ENCODE measurements around the gene IMMP1L. TPM values are rescaled to one million over a fixed set of nuclear protein-coding genes. Genes with fewer than 3 reads are reported as not detected.

IMMP1L gene
- polyA plus RNA-seq, 1 donor: 48.3 TPM

- no peak for DNase-seq
Observed at GRCh38 chr11:31404614-31405013, 104.8 kb downstream of the IMMP1L start.

DNA sequence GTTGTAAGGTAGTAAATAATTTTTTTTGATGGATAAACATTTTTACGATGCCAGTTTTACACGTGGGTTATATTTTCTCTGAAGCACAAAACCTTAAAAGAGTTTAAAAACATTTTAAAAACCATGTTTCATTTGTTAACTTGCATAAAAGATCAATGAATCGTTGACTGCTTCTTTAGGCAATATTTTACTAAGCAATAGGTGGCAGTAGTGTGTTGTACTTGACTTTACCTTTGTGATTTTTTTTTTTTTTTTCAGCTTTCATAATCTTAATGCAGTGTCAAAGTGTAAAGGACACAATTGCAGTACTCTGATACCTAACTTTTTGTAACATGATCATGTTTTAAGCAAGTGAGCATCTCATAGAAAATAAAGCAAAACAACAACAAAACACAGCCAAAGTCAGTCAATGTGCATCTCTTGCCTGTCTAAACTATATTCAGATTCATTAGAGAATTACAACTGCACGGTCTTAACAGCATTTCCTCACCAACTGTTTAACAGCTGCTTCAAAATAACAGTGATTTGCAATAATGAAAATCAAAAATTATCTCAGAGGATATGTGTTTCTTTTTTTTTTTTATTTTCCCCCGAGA lies 112.1 kb downstream of the IMMP1L start:
- no peak for DNase-seq

- no peak for DNase-seq
Observed at GRCh38 chr11:31387379-31387778, 122.0 kb downstream of the IMMP1L start.

GRCh38 chr11:31383116-31383515 lies 126.3 kb downstream of the IMMP1L start:
- DNase-seq: no peak

Other genes with a start within 250 kb of the IMMP1L start
- gene DCDC1, start 139.9 kb downstream of the IMMP1L start, polyA plus RNA-seq (ENCODE audit: insufficient read length): 6.9 TPM
- 33.9 TPM for gene DNAJC24, start 139.8 kb downstream of the IMMP1L start, polyA plus RNA-seq (ENCODE audit: insufficient read length)
- gene ELP4, start 145 bp upstream of the IMMP1L start, polyA plus RNA-seq (ENCODE audit: insufficient read length): 26.4 TPM

All from left kidney (tissue), 2 donors.